Measurements from ENCODE around the gene SEC61A1. TPM values are rescaled to one million over a fixed set of nuclear protein-coding genes. Genes with fewer than 3 reads are reported as not detected.

SEC61A1 gene
- total RNA-seq, 1 experiment from 2014 or later: 253 TPM

DNA sequence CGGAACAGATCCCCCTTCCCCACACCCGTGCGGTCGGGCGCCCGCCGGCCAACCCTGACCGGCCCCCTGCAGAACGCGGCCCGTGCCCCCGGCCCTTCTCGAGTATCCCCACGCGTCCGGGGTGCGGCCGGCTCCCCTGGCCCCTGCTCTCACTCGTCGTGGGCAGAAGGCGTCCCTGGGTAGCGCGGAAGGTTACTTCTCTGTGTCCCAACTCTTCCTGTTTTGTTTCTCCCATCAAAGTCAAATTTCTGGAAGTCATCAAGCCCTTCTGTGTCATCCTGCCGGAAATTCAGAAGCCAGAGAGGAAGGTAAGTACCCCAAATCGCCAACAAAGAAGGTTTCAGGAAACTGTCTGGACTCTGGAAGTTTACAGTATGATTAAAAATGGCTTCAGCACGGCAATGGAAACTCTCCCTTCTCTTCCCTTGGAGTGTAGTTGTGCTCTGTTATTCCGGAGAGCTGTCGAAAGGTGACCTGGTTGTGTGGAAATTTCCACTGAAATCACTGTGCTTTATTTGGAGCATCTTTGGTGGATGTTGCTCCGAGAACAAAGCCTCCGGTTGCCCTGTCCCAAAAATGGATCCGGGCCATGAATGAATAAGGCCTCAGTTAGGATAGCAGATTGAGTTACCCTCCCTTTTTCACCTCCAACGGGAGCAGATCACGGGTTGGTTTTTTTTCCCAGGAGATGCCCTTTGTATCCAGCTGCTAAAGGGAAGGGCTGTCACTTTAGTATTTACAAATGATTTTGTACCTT, 536 bp downstream of the SEC61A1 start:
- in situ Hi-C loops (cut with HindIII; ENCODE audit: low pct_unique_long_range_greater_than_20kb, low sequenced_read_pairs): no loop called here
- peak; percentile 62 for DNase-seq (ENCODE audit: low read depth, low spot score)

DNA sequence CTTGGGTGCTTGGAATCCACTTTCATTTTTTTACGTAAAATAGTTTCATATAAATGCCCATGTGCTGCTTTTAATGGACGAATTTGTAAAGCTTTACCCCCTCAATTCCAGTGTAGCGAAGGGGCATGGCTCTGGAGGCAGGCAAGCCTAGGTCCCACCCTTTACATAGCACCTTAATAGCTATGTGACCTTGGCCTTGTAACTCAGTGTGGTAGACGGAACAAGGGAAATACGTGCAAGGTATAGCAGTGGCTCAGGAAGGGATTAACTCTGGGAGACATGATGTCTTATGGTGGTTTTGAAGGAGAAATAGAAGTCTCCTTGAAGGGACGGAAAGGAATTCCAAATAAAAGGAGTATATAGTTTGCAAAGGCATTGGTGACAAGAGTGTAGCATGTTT, 1.4 kb downstream of the SEC61A1 start:
- in situ Hi-C loops (cut with HindIII; ENCODE audit: low pct_unique_long_range_greater_than_20kb, low sequenced_read_pairs): no loop called here
- DNase-seq (ENCODE audit: low read depth, low spot score): no peak

DNA sequence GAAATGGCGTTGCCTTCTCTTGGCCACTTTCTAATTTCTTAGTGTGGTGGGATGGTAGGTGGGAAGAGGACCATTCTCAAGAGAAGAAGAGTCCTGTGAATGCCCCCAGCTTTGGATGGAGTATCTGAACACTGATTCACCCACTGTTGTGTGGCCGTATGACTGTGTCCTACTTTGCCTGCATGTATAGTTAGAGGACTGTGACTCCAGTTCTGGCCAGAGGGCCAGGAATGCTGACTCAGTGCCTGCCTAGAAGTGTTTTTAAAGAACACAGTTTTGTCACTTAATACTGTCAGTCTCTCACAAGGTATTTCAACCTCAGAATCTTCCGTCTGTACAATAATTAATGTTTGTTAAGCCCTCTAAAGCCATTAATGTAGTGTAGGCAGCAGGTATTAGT, 2.1 kb downstream of the SEC61A1 start:
- no peak for DNase-seq (ENCODE audit: low read depth, low spot score)
- in situ Hi-C loops (cut with HindIII; ENCODE audit: low pct_unique_long_range_greater_than_20kb, low sequenced_read_pairs): no loop called here

GRCh38 chr3:128056258-128056657, 4.0 kb downstream of the SEC61A1 start:
- in situ Hi-C loops (cut with HindIII; ENCODE audit: low pct_unique_long_range_greater_than_20kb, low sequenced_read_pairs): no loop called here
- no peak for DNase-seq (ENCODE audit: low read depth, low spot score)

- no peak for DNase-seq (ENCODE audit: low read depth, low spot score)
- in situ Hi-C loops (cut with HindIII; ENCODE audit: low pct_unique_long_range_greater_than_20kb, low sequenced_read_pairs): no loop called here
Measured at GRCh38 chr3:128060473-128061381, 8.5 kb downstream of the SEC61A1 start.

DNA sequence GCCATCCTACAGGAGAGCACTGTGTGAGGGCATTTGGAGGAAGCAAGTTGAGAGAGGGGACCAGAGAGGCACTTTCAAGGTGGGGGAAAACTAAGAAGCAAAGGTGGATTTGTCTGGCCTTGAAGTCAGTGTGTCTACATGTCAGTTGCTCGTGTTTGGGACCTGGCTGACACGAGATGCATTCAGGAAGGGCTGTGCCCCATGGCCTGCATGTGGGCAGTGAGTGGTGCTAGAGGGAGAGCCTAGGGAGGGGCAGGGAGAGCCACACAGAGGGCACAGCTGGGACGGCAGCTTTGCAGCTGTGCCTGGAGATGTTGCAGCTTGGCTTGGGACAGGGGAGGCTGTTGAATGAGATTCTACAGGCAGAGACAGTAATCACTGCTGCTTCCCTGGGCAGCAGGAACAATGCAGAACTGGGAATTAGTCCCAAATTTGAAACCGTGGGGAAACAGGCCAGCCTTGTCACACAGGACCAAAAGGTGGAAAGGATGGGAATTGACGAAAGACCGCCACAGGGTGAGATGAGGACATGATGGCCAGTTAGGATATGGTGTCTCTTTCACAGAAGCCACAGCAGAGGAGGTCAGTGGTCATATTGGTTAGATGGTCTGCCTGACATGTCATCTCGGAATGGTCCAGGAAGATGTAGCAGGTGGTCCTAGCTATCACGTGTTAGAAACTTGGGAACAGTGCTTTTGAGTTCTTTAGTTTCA, 10.0 kb downstream of the SEC61A1 start:
- in situ Hi-C loops (cut with HindIII; ENCODE audit: low pct_unique_long_range_greater_than_20kb, low sequenced_read_pairs): no loop called here
- no peak for DNase-seq (ENCODE audit: low read depth, low spot score)

DNA sequence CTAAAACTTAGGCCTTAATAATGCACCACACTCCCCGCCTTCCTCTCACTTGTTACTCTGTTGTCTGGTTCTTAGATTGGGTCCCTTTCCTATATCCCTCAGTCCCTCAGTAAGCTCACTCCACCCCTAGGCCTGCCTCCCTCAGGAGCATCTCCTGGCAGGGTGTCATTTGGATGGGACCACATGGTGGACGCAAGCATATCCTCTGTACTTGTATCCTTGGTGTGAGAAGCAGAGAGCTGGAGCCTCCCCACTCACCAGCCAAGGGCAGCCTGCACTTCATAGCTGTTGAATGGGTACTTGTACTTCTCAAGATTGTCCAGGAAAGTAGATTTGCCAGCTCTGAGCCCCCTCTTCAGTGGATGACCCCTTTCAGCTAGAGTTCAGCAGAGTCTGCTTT, 11.6 kb downstream of the SEC61A1 start:
- no peak for DNase-seq (ENCODE audit: low read depth, low spot score)
- in situ Hi-C loops (cut with HindIII; ENCODE audit: low pct_unique_long_range_greater_than_20kb, low sequenced_read_pairs): no loop called here

DNA sequence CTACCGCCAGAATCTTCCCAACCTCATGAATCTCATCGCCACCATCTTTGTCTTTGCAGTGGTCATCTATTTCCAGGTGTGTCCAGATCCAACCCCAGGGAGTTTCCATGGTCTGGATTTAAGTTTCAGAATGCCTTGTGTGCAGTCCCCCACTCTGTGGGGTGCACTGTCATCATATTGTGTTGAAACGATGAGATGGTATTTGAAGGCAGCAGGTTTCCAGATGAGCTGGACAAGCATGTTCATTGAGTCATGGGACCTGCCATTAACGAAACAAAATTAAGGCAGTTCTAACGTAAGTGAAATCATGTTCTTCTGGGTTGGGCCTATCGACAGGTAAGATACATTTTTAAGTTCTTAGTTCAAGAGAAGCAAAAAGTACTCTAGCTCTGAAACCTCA, 12.7 kb downstream of the SEC61A1 start:
- DNase-seq (ENCODE audit: low read depth, low spot score): no peak
- in situ Hi-C loops (cut with HindIII; ENCODE audit: low pct_unique_long_range_greater_than_20kb, low sequenced_read_pairs): no loop called here

DNA sequence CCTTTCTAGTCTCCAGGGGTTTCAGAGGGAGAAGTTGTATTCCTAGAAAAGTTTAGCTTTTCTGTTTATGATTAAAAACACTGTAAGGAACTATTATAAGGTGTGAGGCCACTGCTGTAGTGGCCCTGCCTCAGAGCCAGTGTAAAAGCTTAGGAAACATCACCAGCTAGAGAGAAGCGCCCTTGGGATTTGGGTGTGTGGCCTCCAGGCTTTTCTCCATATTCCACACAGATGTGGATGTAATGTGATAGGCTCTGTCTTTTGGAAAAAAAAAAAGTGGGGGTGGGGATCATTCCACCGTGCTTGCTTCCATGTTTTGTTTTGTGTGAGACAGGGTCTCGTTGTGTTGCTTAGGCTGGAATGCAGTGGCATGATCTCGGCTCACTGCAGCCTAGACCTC, 13.9 kb downstream of the SEC61A1 start:
- no peak for DNase-seq (ENCODE audit: low read depth, low spot score)
- in situ Hi-C loops (cut with HindIII; ENCODE audit: low pct_unique_long_range_greater_than_20kb, low sequenced_read_pairs): no loop called here

DNA sequence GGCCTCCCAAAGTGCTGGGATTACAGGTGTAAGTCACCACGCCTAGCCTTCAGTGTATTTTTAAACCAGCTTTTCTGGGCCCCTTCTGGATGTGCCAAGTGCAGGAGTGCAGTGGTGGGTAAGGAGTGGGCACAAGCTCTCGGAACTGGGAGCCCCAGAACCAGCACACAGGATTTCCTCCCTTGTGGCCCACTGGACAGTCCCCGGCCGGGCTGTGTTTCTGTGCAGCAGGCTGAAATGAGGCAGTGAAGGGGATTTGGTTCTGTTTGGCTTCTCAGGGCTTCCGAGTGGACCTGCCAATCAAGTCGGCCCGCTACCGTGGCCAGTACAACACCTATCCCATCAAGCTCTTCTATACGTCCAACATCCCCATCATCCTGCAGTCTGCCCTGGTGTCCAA, 14.4 kb downstream of the SEC61A1 start:
- in situ Hi-C loops (cut with HindIII; ENCODE audit: low pct_unique_long_range_greater_than_20kb, low sequenced_read_pairs): no loop called here
- no peak for DNase-seq (ENCODE audit: low read depth, low spot score)

DNA sequence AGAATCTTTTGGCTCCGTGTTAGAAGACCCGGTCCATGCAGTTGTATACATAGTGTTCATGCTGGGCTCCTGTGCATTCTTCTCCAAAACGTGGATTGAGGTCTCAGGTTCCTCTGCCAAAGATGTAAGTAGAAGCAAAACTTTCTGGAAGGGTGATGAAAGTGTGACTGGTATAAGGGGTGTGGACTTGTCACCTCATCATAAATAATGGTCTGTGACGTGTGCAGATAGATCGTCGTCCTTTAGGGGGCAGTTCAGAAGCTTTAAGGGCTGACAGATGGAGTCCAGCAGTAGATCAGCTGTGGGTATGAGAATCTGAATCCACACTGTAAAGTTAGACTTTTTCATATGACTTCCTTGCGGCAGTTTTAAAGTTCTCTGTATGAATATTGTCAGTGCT, 15.3 kb downstream of the SEC61A1 start:
- DNase-seq (ENCODE audit: low read depth, low spot score): peak; percentile 25
- in situ Hi-C loops (cut with HindIII; ENCODE audit: low pct_unique_long_range_greater_than_20kb, low sequenced_read_pairs): no loop called here

DNA sequence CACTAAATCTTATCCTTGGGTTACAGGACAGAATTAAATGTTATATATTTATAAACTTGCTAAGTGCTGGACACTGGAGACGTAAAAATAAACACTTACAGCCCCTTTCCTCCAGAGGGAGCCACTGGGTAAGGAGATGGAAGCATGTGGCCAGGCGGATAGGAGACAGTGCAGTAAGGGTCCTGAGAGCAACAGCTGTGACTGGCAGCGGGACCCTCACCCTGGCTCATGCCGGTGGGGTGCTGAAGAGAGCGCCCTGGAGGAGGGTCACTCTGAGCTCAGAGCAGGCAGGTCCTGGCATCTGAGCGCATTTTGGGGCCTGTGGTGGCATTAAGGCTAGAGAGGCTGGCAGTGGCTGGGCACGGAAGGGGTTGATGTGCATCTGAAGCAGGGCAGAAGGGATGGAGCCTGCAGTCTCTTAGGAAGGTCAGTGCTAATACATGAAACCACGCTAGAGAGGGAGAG, 16.0 kb downstream of the SEC61A1 start:
- peak; percentile 74 for DNase-seq (ENCODE audit: low read depth, low spot score)
- in situ Hi-C loops (cut with HindIII; ENCODE audit: low pct_unique_long_range_greater_than_20kb, low sequenced_read_pairs): no loop called here

- in situ Hi-C loops (cut with HindIII; ENCODE audit: low pct_unique_long_range_greater_than_20kb, low sequenced_read_pairs): no loop called here
- DNase-seq (ENCODE audit: low read depth, low spot score): no peak
Measured at GRCh38 chr3:128069271-128069670, 17.0 kb downstream of the SEC61A1 start.

DNA sequence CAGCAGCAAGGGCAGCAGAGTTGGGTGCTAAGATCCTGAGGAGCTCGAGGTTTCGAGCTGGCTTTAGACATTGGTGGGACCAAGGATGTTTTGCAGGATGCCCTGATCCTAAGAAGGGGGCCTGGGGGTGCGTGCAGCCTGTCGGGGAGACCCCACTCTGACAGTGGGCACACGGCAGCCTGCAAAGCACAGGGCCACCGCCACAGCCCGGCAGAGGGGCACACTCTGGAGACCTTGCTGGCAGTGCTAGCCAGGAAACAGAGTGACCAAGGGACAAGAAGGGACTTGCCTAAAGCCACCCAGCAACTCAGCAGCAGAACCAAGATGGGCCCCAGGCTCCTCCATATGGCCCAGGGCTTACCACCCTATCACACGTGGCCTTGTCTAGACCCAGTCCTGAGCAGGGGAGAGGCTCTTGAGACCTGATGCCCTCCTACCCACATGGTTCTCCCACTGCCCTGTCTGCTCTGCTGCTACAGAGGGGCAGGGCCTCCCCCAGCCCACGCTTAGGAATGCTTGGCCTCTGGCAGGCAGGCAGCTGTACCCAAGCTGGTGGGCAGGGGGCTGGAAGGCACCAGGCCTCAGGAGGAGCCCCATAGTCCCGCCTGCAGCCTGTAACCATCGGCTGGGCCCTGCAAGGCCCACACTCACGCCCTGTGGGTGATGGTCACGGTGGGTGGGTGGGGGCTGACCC, 18.8 kb downstream of the SEC61A1 start:
- DNase-seq (ENCODE audit: low read depth, low spot score): no peak
- in situ Hi-C loops (cut with HindIII; ENCODE audit: low pct_unique_long_range_greater_than_20kb, low sequenced_read_pairs): no loop called here

GRCh38 chr3:128071771-128072453, 19.7 kb downstream of the SEC61A1 start:
- no peak for DNase-seq (ENCODE audit: low read depth, low spot score)
- in situ Hi-C loops (cut with HindIII; ENCODE audit: low pct_unique_long_range_greater_than_20kb, low sequenced_read_pairs): no loop called here

DNA sequence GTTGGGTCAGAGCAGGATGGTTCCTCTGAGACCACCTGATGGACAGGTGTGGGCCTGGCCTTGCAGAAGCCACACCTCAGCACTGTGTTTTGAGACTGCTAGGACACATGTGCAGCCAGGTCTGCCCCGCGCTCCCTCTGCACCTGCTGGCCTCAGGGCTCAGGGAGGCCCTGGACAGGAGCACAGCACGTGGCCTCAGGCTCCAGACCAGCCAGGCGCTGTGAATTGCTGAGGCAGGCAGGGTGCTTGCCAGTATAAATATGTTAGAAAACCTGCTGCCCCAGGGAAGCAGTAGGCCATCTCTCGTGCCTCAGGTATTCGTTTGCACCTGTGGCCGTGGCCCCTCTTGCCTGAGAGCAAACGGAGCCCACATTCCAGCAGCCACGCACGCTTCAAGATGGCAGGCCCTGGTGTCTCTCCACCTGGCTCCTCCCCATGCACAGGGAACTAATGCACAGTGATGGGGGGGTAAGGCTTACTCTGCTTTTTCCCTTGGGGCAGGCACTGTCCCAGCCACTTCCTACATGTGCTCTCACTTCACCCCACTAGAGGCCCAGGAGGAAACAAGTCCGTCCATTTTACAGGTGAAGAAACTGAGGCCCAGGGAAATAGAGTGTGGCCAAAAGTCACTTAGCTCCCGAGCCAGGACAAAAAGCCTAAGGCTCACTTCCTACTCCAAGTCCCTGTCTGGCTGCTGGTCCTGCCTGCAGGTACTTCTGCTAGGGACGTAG, 20.4 kb downstream of the SEC61A1 start:
- DNase-seq (ENCODE audit: low read depth, low spot score): no peak
- in situ Hi-C loops (cut with HindIII; ENCODE audit: low pct_unique_long_range_greater_than_20kb, low sequenced_read_pairs): no loop called here

Data from SK-MEL-5 (cell line).